Adrenal gland (tissue), 12 donors: ENCODE results near the gene DDX6. TPM values are rescaled to one million over a fixed set of nuclear protein-coding genes. Genes with fewer than 3 reads are reported as not detected.
"Not testable (repeated sequence)": the region's sequence is repeated elsewhere in the genome, so short reads cannot be mapped to it uniquely, and the experiment has no call there.

Source experiments
- DNase-seq, 7 donors: peaks; one replicate each; pipeline ENCODE4 v3.0.0-alpha.2; 2019 to 2020
- H3K27ac ChIP-seq, 5 donors: fragments of 200-600 bp; sonication (generic) in 4 of 5; 1 replicate in 3 of 5; 2 replicates in 2 of 5; pipeline versions ENCODE4 v1.5.1 to v1.8.0; 2016 to 2020; ENCODE audit warnings: mild to moderate bottlenecking in 1 of 5
- H3K27me3 ChIP-seq: fragments of 200-600 bp; 2 replicates; pipeline ENCODE4 v1.8.0; 2021
- H3K36me3 ChIP-seq, 2 donors: fragments of 200-600 bp; replicated peaks in 1 of 2; 1 replicate in 1 of 2; 2 replicates in 1 of 2; pipeline versions ENCODE4 v1.5.1 to v1.8.0; 2018 to 2022
- H3K4me1 ChIP-seq, 2 donors: fragments of 200-600 bp; replicated peaks in 1 of 2; 1 replicate in 1 of 2; 2 replicates in 1 of 2; pipeline versions ENCODE4 v1.5.1 to v1.8.0; 2018 to 2021
- H3K4me3 ChIP-seq, 4 donors: fragments of 200-600 bp; sonication (generic) in 3 of 4; one replicate each; pipeline ENCODE4 v1.5.1; 2016 to 2018
- H3K9me3 ChIP-seq, 3 donors: fragments of 200-600 bp; sonication (generic) in 1 of 3; replicated peaks in 1 of 3; 1 replicate in 2 of 3; 2 replicates in 1 of 3; pipeline versions ENCODE4 v1.5.1 to v1.8.0; 2016 to 2021
- POLR2A ChIP-seq, 2 donors: fragments of 450-650 bp; IDR thresholded peaks; one replicate each; pipeline ENCODE4 v1.6.1; 2017; ENCODE audit warnings: antibody characterized with exemption in 2 of 2, mild to moderate bottlenecking in 2 of 2, moderate library complexity in 1 of 2
- WGBS, 4 donors: extraction: QIAGEN DNeasy Blood & Tissue Kit in 2 of 4; methylation state at CpG; one replicate each; pipeline versions ENCODE4 v1.1.5 to v1.1.7; 2013 to 2017; 5-methylcytosine and 5-hydroxymethylcytosine counted together
- intact Hi-C, 2 donors: fragments of 100-400 bp; cut with DNase I; formaldehyde crosslinking; loops; one replicate each; pipeline versions ENCODE4 v1.14.1 to v1.15.0; 2022 to 2023
- polyA plus RNA-seq, 3 donors: library from polyadenylated mRNA; stranded (reverse); fragments of 200-250 nt in 2 of 3; fragments of 350-450 nt in 1 of 3; fragmentation: Illumina TruSeq in 1 of 3; extraction: RNeasy Lipid Tissue Mini Kit (QIAGEN cat#74804) in 1 of 3; gene quantifications; one replicate each; pipeline ENCODE4 v1.2.3, GENCODE V29; 2013 to 2014
- total RNA-seq, 9 donors: library from RNA; depleted of rRNA in 4 of 9; stranded (reverse); fragments of >200 nt in 4 of 9; fragments of 120-200 nt in 1 of 9; fragmentation: NEBNext Ultra II Directional in 1 of 9; extraction: Animal tissue kit (Norgen Biotek cat#: 25700) in 1 of 9; gene quantifications; one replicate each; pipeline versions ENCODE4 v1.1.0 to v1.2.4, GENCODE V29; 2013 to 2023
- TF ChIP-seq, protein P1 (sequence below), 6 experiments: fragments of 450-650 bp in 4 of 6; fragments of 200-600 bp in 2 of 6; sonication (generic) in 1 of 6; IDR thresholded peaks; 1 replicate in 5 of 6; 2 replicates in 1 of 6; pipeline versions ENCODE4 v1.5.1 to v1.8.0; 2016 to 2021; ENCODE audit warnings: antibody characterized with exemption in 6 of 6, mild to moderate bottlenecking in 2 of 6, moderate library complexity in 1 of 6
- donor health status: healthy with polysubstance abuse.
- donor health status: Bipolar disorder and iron deficiency.
- donor health status: DM: yes; HTN: yes; CAD: no.
- donor health status: DM: no; HTN: no; CAD: no.
- donor health status: DM: no; HTN: no; CAD: no.
- donor health status: DM: yes; HTN: yes; CAD: no.

The DDX6 gene
- total and polyA plus RNA-seq, 12 donors, result 17.6 to 138 (median 92.4) TPM

DNA sequence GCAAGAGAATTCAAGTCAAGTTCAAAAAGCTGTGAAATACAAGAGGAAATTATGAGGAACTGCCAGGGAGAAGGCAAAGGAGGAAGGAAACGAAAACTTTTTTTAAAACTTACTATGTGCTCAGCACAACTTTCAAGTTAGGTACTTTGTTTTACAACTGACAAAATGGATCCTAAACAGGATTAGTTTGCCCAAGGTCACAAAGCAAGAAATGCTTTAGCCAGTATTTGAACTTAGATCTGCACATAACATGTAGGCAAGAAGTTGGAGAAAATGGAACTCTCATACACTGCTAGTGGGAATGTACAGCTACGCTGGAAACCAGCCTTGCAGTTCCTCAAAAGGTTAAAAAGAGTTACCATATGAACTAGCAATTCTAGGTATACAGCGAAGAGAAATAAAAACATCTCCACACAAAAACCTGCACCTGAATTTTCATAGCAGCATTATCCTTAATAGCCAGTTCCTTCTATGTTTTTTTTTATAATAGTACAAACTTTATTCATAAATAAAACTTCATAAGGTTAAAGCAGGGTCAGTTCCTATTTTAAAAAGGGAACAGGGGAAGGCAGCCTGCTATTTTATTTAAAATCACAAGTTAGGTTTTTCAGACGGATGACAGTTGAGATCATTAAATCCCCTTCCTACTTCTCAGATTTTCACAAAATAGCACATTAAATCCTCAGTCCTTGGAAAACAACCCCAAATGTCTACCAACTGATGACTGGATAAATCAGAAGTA, 19.2 kb downstream of the DDX6 start:
- H3K36me3 ChIP-seq, result peaks cover 0 to 32% of the 10 kb centered on the region in 2 donors
- WGBS, 4 donors, result 38 to 47% (median 43%) methylated on average over 4 of the region's 4 CpGs
- peak overlapping the region in 1 of 4 donors; percentile 4 for H3K4me3 ChIP-seq
- intact Hi-C loops, result no loop called here
- no peaks in the 10 kb centered on the region for H3K9me3 ChIP-seq
- H3K27ac ChIP-seq, result peak overlapping the region in 3 of 5 donors; percentile 7 to 49 (median 43)
- H3K4me1 ChIP-seq, result peaks cover 56 to 87% of the 10 kb centered on the region in 2 donors
- TF ChIP-seq, protein P1, sequence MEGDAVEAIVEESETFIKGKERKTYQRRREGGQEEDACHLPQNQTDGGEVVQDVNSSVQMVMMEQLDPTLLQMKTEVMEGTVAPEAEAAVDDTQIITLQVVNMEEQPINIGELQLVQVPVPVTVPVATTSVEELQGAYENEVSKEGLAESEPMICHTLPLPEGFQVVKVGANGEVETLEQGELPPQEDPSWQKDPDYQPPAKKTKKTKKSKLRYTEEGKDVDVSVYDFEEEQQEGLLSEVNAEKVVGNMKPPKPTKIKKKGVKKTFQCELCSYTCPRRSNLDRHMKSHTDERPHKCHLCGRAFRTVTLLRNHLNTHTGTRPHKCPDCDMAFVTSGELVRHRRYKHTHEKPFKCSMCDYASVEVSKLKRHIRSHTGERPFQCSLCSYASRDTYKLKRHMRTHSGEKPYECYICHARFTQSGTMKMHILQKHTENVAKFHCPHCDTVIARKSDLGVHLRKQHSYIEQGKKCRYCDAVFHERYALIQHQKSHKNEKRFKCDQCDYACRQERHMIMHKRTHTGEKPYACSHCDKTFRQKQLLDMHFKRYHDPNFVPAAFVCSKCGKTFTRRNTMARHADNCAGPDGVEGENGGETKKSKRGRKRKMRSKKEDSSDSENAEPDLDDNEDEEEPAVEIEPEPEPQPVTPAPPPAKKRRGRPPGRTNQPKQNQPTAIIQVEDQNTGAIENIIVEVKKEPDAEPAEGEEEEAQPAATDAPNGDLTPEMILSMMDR (IDR thresholded peaks at IDR 0.05), result no peak
- no peak for TF ChIP-seq POLR2A (IDR thresholded peaks at IDR 0.05)
- H3K27me3 ChIP-seq, result no peaks in the 10 kb centered on the region
- no peak for DNase-seq

DNA sequence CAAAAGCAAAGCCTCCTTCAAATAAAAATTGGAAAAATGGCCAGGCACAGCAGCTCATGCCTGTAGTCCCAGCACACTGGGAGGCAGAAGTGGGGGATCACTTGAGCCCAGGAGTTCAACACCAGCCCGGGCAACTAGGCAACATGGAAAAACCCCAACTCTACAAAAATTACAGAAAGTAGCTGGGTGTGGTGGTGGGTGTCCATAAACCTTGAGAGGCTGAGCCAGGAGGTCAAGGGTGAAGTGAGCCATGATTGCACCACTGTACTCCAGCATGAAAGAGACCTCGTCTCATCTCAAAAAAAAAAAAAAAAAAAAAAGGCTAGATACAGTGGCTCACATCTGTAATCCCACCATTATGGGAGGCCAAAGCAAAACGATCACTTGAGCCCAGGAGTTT, 22.3 kb downstream of the DDX6 start:
- H3K36me3 ChIP-seq, result peaks cover 0 to 39% of the 10 kb centered on the region in 2 donors

DNA sequence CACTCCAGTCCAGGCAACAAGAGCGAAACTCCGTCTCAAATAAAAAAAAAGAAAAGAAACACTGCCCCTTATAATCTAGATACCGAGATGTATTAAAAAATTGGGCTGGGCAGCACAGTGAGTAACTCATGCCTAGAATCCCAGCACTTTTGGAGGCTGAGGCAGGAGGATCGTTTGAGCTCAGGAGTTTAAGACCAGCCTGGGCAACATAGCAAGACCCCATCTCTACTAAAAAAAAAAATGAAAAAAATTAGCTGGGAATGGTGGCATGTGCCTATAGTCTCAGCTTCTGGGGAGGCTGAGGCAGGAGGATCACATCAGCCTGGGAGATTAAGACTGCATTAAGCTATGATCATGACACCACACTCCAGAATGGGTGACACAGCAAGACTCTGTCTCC, 24.9 kb downstream of the DDX6 start:
- 90 to 97% (median 92%) methylated on average over 4 of the region's 4 CpGs for WGBS, 4 donors
- H3K4me3 ChIP-seq, result no peak overlapping the region
- H3K9me3 ChIP-seq, result no peaks in the 10 kb centered on the region
- no peak overlapping the region for H3K27ac ChIP-seq
- DNase-seq, result no peak
- peaks cover 25 to 43% of the 10 kb centered on the region in 2 donors for H3K4me1 ChIP-seq
- no peak for TF ChIP-seq POLR2A (IDR thresholded peaks at IDR 0.05)
- TF ChIP-seq, protein P1 (IDR thresholded peaks at IDR 0.05), result no peak
- peaks cover 0 to 61% of the 10 kb centered on the region in 2 donors for H3K36me3 ChIP-seq
- intact Hi-C loops, result no loop called here
- no peaks in the 10 kb centered on the region for H3K27me3 ChIP-seq

More for the DNA sequence above, 22.3 kb downstream of the DDX6 start:
- H3K9me3 ChIP-seq, result no peaks in the 10 kb centered on the region
- H3K4me1 ChIP-seq, result peaks cover 48 to 63% of the 10 kb centered on the region in 2 donors
- H3K27ac ChIP-seq, result no peak overlapping the region
- WGBS, 4 donors, result 47 to 51% (median 50%) methylated on average over 3 of the region's 3 CpGs
- no peak overlapping the region for H3K4me3 ChIP-seq
- H3K27me3 ChIP-seq, result no peaks in the 10 kb centered on the region
- DNase-seq, result peak in 3 of 7 donors; percentile 49 to 55 (median 54)
- intact Hi-C loops, result no loop called here
- TF ChIP-seq, protein P1 (IDR thresholded peaks at IDR 0.05), result no peak
- no peak for TF ChIP-seq POLR2A (IDR thresholded peaks at IDR 0.05)

DNA sequence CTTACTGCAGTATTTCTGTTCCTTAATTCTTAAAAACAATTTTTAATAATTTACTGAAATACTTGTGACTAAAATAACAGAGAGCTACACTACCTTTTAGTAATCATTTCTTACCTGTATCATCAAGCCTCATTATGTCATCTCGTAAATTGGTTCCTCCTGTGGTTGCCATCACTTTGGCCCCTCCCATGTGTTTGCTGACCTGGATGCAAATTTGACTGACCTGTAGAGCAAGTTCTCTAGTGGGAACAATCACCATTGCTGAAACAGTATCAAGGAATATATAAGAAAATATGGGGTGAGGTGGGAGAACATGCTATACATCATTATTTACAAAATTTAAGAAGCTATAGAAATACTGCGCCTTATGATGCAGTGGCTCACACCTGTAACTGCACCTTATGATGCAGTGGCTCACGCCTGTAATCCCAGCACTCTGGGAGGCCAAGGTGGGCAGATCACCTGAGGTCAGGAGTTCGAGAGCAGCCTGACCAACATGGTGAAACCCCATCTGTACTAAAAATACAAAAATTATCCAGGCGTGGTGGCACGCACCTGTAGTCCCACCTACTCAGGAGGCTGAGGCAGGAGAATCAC, 25.8 kb downstream of the DDX6 start:
- H3K4me3 ChIP-seq, H3K9me3 ChIP-seq, H3K27me3 ChIP-seq, DNase-seq, intact Hi-C loops, H3K27ac ChIP-seq: not testable (repeated sequence)
- WGBS, 4 donors, result 88 to 94% (median 94%) methylated on average over 5 to 6 of the region's 6 CpGs
- Histone ChIP-seq H3K4me1 (peaks cover 19 to 35% of the 10 kb centered on the region in 2 donors), H3K36me3 (peaks cover 0 to 66% of the 10 kb centered on the region in 2 donors)
